NCI-H1436 (cell line): ENCODE results near the gene SEC23IP.
"Not testable (repeated sequence)": the region's sequence is repeated elsewhere in the genome, so short reads cannot be mapped to it uniquely, and the experiment has no call there.

ENCODE experiments used
- DNase-seq: peaks from one replicate; lab custom pipeline; 2025; lab: John Stamatoyannopoulos, UW

Gene SEC23IP

GRCh38 chr10:119883901-119884611, 8.5 kb upstream of the SEC23IP start:
- not testable (repeated sequence) for DNase-seq

GRCh38 chr10:119886070-119886469, 6.5 kb upstream of the SEC23IP start:
- not testable (repeated sequence) for DNase-seq

GRCh38 chr10:119888715-119889114, 3.8 kb upstream of the SEC23IP start:
- not testable (repeated sequence) for DNase-seq

DNA sequence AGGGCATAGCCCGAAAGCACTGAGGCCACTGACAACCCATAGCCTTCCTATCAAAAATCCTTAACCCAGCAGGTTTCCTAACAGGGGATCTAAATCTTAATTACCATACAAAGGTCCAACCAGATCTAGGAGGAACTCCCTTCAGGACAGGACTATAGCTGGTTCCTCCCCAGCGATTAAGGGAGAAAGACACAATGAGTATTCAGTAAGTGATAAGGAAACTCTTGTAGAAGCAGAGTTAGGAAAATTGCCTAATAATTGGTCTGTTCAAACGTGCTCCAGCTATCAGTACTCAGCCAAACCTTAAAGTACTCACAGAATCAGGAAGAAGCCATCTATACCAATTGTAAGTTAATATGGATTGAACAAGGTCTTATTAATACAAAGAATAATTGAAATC, 3.3 kb upstream of the SEC23IP start:
- not testable (repeated sequence) for DNase-seq

GRCh38 chr10:119890307-119890706, 2.2 kb upstream of the SEC23IP start:
- DNase-seq = not testable (repeated sequence)

GRCh38 chr10:119891849-119892187, 712 bp upstream of the SEC23IP start:
- DNase-seq = not testable (repeated sequence)

- no peak for DNase-seq
These were observed 544 bp downstream of the SEC23IP start for GRCh38 chr10:119893074-119893473.

- no peak for DNase-seq
These were observed 1.4 kb downstream of the SEC23IP start for GRCh38 chr10:119893845-119894427.

DNA sequence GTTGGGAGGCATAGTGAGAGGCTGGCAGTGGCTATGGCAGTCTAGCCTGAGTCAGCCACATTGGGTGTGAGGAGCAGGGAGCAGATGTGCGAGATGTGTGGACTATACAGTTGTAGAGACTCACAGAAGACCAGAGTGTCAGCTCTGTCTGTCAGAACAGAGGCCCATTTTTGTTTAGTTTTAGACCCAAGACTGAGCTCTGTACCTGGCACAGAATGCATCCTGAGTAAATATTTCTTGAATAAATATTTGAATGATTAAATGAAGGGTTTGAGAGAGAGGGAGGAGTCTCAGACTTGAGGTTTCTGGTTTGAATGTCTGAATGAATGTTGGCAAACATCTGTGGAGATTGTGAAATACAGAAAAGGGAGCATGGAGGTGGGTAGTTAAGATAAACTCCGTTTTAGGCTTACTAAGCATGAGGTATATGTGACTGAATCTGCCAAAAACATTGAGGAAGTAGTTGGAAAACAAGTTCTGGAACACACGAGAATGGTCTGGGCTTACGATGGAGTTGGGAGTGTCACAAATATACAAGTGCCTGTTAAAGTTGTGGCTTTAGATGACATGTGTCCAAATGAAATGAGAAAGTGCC, 3.6 kb downstream of the SEC23IP start:
- DNase-seq = no peak

DNA sequence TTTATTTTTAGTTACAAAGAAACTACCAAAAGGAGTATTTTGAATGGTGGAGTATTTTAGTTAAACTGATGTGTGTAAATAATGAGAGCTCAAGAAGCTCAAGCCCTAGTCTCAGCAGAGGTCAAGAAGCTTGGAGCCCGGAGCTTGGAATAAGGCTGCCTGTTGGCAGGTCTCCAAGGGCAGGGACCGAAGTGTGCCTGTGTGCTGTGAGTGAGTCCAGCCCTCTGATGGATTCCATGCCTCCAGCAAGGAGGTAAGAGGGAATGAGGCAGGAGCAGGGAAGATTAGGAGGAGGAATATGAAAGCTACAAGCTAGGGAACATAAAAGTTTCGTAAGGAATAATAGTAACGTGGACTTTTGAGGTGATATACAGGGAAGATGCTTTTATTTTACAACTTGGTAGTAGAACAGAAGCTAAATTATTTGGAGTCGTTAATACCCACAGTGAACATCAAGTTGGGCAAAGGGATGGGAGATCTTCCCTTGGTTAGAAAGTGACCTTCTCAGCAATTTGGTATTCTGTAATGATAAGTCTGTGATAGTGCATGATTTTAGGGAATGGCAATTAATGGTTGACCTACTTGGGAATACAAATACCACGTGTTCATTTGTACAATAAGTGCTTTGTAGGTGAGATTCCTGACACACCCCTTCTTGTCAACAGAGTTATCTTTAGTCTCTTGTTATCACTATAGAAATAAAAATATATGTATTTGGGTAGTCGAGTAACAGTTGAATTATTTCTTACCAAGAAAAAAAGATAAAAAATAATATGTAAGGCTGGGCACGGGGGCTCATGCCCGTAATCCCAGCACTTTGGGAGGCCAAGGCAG, 4.6 kb downstream of the SEC23IP start:
- no peak for DNase-seq

DNA sequence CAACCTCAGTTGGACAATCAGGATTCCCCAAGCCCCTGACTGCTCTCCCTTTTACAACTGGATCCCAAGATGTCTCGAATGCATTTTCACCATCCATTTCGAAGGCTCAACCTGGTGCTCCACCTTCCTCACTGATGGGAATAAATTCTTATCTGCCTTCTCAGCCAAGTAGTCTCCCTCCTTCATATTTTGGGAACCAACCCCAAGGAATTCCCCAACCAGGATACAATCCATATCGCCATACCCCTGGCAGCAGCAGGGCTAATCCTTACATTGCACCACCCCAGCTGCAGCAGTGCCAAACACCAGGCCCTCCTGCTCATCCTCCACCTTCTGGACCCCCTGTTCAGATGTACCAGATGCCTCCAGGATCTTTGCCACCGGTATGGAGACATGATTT, 6.0 kb downstream of the SEC23IP start:
- DNase-seq = no peak

- DNase-seq = no peak
These were observed 11.6 kb downstream of the SEC23IP start for GRCh38 chr10:119903946-119904666.

DNA sequence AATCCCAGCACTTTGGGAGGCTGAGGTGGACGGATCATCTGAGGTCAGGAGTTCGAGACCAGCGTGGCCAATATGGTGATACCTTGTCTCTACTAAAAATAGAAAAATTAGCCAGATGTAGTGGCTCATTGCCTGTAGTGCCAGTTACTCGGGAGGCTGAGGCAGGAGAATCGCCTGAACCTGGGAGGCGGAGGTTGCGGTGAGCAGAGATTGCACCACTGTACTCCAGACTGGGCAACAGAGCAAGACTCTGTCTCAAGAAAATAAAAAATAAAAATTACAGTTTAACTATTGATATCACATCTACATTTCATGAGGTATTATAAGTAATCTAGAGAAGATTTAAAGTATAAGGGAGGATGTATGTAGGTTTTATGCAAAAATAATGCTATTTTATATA, 15.2 kb downstream of the SEC23IP start:
- not testable (repeated sequence) for DNase-seq

DNA sequence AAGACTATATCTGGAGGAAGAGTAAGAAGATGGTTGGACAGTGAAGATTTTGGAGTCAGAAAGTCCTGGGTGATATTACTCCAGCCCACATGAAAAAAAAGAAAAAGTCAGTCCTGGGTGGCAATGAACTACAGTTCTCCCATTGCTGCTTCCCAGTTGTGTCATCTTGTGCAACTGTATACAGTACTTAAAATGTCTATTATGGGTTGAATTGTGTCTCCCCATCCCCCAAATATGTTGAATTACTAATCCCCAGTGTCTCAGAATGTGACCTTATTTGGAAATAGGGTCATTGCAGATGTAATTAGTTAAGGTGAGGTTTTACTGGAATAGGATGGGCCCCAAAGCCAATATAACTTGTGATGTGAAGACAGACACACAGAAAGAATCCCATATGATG, 15.6 kb downstream of the SEC23IP start:
- DNase-seq = no peak

DNA sequence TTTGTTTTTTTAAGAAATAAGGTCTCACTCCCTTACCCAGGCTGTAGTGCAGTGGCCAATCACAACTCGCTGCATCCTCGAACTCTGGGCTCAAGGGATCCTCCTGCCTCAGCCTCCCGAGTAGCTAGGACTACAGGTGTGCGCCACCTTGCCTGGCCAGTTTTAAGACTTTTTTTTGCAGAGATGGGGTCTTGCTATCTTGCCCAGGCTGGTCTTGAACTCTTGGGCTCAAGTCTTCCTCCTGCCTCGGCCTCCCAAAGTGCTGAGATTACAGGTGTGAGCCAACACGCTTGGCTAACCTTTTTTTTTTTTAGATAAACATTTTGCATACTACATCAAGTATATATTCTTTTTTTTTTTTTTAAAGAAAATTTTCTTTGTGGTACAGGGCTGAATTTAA, 18.2 kb downstream of the SEC23IP start:
- DNase-seq = no peak

GRCh38 chr10:119917777-119918176, 25.2 kb downstream of the SEC23IP start:
- DNase-seq = no peak

GRCh38 chr10:119919271-119919670, 26.7 kb downstream of the SEC23IP start:
- DNase-seq = no peak

GRCh38 chr10:119919826-119920225, 27.3 kb downstream of the SEC23IP start:
- DNase-seq = no peak

GRCh38 chr10:119928411-119928810, 35.9 kb downstream of the SEC23IP start:
- no peak for DNase-seq

DNA sequence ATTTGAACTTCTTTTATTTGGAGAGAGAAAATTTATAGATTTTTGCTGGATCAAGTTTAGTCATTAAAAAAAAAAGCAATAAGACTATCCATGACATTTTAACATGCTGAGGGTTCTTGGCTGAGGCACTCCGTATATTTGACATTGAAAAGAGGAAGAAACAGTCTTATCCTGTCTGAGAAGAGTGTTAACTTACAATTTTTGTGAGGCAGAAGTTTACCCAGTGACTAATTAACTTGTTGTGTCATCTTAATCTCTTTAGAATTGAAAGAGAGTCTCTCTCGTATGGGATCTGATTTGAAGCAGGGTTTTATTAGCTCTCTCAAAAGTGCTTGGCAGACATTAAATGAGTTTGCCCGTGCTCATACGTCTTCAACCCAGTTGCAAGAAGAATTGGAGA, 39.3 kb downstream of the SEC23IP start:
- no peak for DNase-seq

DNA sequence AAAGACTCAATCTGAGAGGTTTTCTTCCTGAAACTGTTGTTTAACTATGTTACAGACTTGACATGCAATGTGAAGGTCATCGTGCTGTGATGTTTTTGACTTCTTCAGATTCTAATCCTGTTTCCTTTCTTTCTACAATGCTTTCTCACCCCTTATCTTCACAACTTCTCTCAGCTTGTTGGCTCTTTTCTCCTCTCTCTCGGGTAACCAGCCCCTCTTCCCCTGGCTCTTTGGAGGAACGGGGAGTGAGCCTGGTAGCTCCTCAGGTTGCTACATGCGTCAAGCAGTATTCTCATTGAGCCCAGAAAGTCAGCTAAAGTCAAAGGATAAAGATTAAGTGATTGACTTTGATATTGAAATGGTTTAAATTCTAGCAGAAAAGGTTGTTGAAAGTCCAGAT, 40.1 kb downstream of the SEC23IP start:
- DNase-seq = no peak

DNA sequence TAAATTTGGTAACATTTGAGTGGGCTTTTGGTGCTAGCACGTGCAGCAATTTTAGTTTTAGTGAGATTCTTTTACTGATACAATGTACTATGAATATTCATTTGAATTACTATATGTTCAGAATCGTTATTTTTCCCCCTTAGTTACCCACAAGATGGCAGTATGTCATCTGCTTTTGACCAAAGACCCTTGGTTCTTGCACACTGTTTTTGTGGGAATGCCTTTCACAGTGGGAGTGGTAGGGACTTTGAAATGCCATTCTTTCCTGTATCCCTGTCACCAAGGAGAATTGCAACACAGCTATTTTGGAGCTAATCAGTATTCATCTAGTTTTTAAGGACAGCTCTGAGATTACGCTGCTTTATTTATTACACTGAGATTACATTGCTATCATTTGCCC, 40.6 kb downstream of the SEC23IP start:
- DNase-seq = peak; percentile 20
